Gastrocnemius medialis (tissue), 4 donors: ENCODE data around the gene ZNF208. TPM values are rescaled to one million over a fixed set of nuclear protein-coding genes. Genes with fewer than 3 reads are reported as not detected.
"Not testable (repeated sequence)": the region's sequence is repeated elsewhere in the genome, so short reads cannot be mapped to it uniquely, and the experiment has no call there.

Experiments used
- ATAC-seq, 2 donors: fragments of 150-250 bp; one replicate each; pipeline ENCODE4 v1.9.1; 2016
- DNase-seq, 2 donors: peaks; one replicate each; pipeline ENCODE4 v3.0.0-alpha.2; 2019
- H3K27ac ChIP-seq, 4 donors: fragments of 200-600 bp; sonication (generic); 1 replicate in 1 of 4; 2 replicates in 3 of 4; pipeline ENCODE4 v1.5.1; 2016 to 2018; ENCODE audit warnings: mild to moderate bottlenecking in 2 of 4, moderate library complexity in 1 of 4
- H3K27me3 ChIP-seq, 3 donors: fragments of 200-600 bp; sonication (generic) in 2 of 3; 1 replicate in 1 of 3; 2 replicates in 2 of 3; pipeline versions ENCODE4 v1.5.1 to v1.6.0; 2016 to 2019; ENCODE audit warnings: mild to moderate bottlenecking in 1 of 3, moderate library complexity in 1 of 3
- H3K36me3 ChIP-seq, 2 donors: fragments of 200-600 bp; sonication (generic) in 1 of 2; one replicate each; pipeline ENCODE4 v1.5.1; 2017 to 2018
- H3K4me1 ChIP-seq, 2 donors: fragments of 200-600 bp; sonication (generic) in 1 of 2; one replicate each; pipeline ENCODE4 v1.5.1; 2016 to 2017; ENCODE audit warnings: mild to moderate bottlenecking in 2 of 2
- H3K4me3 ChIP-seq, 4 donors: fragments of 200-600 bp; sonication (generic) in 3 of 4; 1 replicate in 1 of 4; 2 replicates in 3 of 4; pipeline ENCODE4 v1.5.1; 2016 to 2019; ENCODE audit warnings: mild to moderate bottlenecking in 2 of 4
- H3K9me3 ChIP-seq, 3 donors: fragments of 200-600 bp; sonication (generic) in 2 of 3; 1 replicate in 1 of 3; 2 replicates in 2 of 3; pipeline ENCODE4 v1.5.1; 2016 to 2019
- POLR2A ChIP-seq, 2 donors: fragments of 450-650 bp; IDR thresholded peaks; one replicate each; pipeline ENCODE4 v1.6.1; 2017; ENCODE audit warnings: antibody characterized with exemption in 2 of 2, mild to moderate bottlenecking in 2 of 2, moderate library complexity in 2 of 2
- in situ Hi-C, 4 donors: fragments of 200-750 bp; cut with MboI; loops; one replicate each; pipeline versions ENCODE4 v1.15.0 to v1.8.0; 2017; ENCODE audit warnings: low sequenced_read_pairs in 4 of 4
- intact Hi-C: fragments of 100-400 bp; cut with DNase I; formaldehyde crosslinking; loops from one replicate; pipeline ENCODE4 v1.15.1; 2023; ENCODE audit warnings: low total_unique reads
- total RNA-seq, 4 donors: library from RNA; depleted of rRNA; stranded (reverse); fragments of >200 nt; gene quantifications; one replicate each; pipeline versions ENCODE4 v1.1.0 to v1.2.3, GENCODE V29; 2016
- TF ChIP-seq, protein P1 (sequence below), 5 experiments: fragments of 450-650 bp in 3 of 5; fragments of 200-600 bp in 2 of 5; sonication (generic) in 2 of 5; IDR thresholded peaks in 4 of 5; conservative IDR thresholded peaks in 1 of 5; 1 replicate in 4 of 5; 2 replicates in 1 of 5; pipeline ENCODE4 v1.5.1; 2016 to 2019; ENCODE audit warnings: antibody characterized with exemption in 5 of 5, mild to moderate bottlenecking in 3 of 5, moderate library complexity in 3 of 5

ZNF208 gene
- total RNA-seq, 4 donors from 2014 or later = 0.15 to 2.7 (median 0.31) TPM; not detected in 1

DNA sequence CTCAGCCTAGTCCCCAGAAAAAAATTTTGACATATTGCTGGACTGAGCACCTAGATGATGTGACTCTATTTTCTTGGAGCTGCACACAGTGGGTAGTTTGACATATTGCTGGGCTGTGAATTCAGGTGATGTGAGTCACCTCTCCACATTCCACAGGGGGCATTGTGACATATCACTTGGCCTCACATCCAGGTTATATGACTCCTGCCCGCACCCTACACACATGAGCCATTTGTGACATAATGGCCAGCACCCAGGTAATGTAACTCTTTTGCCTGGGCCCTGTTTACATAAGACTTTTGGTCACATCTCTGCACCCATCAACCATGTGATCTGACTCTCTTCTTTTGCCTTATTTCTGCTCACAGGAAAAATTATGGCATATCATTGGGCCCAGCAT lies 119.7 kb downstream of the ZNF208 start:
- TF ChIP-seq POLR2A (IDR thresholded peaks at IDR 0.05) = no peak
- TF ChIP-seq, protein P1, sequence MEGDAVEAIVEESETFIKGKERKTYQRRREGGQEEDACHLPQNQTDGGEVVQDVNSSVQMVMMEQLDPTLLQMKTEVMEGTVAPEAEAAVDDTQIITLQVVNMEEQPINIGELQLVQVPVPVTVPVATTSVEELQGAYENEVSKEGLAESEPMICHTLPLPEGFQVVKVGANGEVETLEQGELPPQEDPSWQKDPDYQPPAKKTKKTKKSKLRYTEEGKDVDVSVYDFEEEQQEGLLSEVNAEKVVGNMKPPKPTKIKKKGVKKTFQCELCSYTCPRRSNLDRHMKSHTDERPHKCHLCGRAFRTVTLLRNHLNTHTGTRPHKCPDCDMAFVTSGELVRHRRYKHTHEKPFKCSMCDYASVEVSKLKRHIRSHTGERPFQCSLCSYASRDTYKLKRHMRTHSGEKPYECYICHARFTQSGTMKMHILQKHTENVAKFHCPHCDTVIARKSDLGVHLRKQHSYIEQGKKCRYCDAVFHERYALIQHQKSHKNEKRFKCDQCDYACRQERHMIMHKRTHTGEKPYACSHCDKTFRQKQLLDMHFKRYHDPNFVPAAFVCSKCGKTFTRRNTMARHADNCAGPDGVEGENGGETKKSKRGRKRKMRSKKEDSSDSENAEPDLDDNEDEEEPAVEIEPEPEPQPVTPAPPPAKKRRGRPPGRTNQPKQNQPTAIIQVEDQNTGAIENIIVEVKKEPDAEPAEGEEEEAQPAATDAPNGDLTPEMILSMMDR (IDR thresholded peaks at IDR 0.05 in 4 of 5, conservative IDR thresholded peaks at IDR 0.05 in 1 of 5) = no peak
- no peak for DNase-seq
- no peaks in the 10 kb centered on the region for H3K36me3 ChIP-seq
- H3K9me3 ChIP-seq = no peaks in the 10 kb centered on the region
- ATAC-seq = no peak
- in situ Hi-C loops (no loop called here), intact Hi-C loops (no loop called here)
- no peak overlapping the region for H3K27ac ChIP-seq
- no peaks in the 10 kb centered on the region for H3K4me1 ChIP-seq
- no peak overlapping the region for H3K4me3 ChIP-seq
- H3K27me3 ChIP-seq = no peaks in the 10 kb centered on the region

DNA sequence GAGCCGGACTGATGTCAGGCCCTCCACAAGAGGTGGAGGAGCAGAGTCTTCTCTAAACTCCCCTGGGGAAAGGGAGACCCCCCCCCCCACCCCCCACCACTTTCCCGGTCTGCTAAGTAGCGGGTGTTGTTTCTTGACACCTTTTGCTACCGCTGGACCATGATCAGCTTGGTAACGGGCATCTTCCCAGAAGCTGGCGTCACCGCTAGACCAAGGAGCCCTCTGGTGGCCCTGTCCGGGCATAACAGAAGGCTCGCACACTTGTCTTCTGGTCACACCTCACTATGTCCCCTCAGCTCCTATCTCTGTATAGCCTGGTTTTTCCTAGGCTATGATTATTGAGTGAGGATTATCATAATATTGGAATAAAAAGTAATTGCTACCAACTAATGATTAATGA lies 120.7 kb downstream of the ZNF208 start:
- H3K27me3 ChIP-seq, intact Hi-C loops, H3K9me3 ChIP-seq, H3K4me3 ChIP-seq, H3K27ac ChIP-seq, DNase-seq, in situ Hi-C loops, H3K4me1 ChIP-seq, H3K36me3 ChIP-seq, ATAC-seq: not testable (repeated sequence)
- TF ChIP-seq, protein P1 (IDR thresholded peaks at IDR 0.05 in 4 of 5, conservative IDR thresholded peaks at IDR 0.05 in 1 of 5) = peak in 2 of 5 experiments; percentile 17 to 36

DNA sequence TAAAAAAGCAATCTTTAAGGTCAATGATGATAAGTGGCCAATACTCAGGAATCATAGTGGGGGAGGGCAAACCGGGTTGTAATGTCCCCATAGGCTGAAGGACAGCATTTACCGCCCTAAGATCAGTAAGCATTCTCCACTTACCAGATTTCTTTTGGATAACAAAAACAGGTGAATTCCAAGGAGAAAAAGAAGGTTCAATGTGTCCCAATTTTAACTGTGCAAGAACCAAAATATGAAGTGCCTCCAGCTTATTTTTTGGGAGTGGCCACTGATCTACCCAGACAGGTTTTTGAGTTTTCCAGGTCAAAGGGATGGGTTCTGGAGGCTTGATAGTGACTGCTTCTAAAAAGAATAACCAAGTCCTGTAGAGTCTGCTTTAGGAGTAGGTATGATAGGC lies 125.2 kb downstream of the ZNF208 start:
- H3K9me3 ChIP-seq, H3K4me1 ChIP-seq, H3K36me3 ChIP-seq, H3K27ac ChIP-seq, ATAC-seq, H3K27me3 ChIP-seq, intact Hi-C loops, in situ Hi-C loops, H3K4me3 ChIP-seq, DNase-seq: not testable (repeated sequence)

DNA sequence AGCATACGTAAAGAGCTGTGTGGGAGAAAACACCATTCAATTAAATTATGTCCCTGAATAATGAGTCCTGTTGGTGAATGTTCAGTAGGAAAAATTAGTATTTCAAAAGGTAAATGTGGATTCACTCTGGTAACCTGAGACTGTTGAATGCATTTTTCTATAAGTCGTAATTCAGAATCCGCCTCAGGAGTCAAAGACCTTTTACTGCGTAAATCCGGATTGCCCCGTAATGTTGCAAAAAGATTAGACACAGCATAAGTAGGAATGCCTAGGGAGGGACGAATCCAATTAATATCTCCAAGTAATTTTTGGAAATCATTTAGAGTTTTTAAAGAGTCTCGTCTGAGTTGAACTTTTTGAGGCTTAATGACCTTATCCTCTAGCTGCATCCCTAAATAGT lies 126.0 kb downstream of the ZNF208 start:
- ATAC-seq, in situ Hi-C loops, DNase-seq, H3K9me3 ChIP-seq, H3K27ac ChIP-seq, intact Hi-C loops, H3K4me3 ChIP-seq, H3K4me1 ChIP-seq, H3K27me3 ChIP-seq, H3K36me3 ChIP-seq: not testable (repeated sequence)

DNA sequence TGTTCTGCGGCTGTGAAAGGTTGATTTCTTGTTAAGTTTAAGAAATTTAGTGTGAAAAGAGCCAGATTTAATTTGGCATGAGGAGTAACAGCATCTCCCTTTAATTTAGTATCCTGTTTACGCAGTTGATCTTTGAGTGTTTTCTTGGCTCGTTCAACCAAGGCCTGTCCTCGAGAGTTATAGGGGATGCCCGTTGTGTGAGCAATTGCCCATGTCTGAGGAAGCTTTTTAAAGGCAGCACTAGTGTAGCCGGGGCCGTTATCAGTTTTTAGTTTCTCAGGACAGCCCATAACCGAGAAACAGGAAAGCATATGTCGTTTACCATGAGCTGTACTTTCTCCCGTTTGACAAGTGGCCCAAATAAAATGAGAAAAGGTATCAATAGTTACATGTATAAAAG lies 127.2 kb downstream of the ZNF208 start:
- intact Hi-C loops (no loop called here), in situ Hi-C loops (no loop called here)
- no peaks in the 10 kb centered on the region for H3K27me3 ChIP-seq

More for the DNA sequence above, 127.2 kb downstream of the ZNF208 start:
- Histone ChIP-seq H3K4me3 (no peak overlapping the region), H3K36me3 (no peaks in the 10 kb centered on the region), H3K4me1 (no peaks in the 10 kb centered on the region), H3K9me3 (no peaks in the 10 kb centered on the region), H3K27ac (no peak overlapping the region)
- DNase-seq (no peak), ATAC-seq (no peak)
- TF ChIP-seq, protein P1 (IDR thresholded peaks at IDR 0.05 in 4 of 5, conservative IDR thresholded peaks at IDR 0.05 in 1 of 5) = no peak
- no peak for TF ChIP-seq POLR2A (IDR thresholded peaks at IDR 0.05)

Other genes starting within 250 kb of the ZNF208 start
- 1 to 10 TPM; 1.9 to 3.5 (median 2.9) TPM for gene ZNF100, start 243.4 kb downstream of the ZNF208 start, total RNA-seq
- gene ZNF43, start 174.8 kb downstream of the ZNF208 start, total RNA-seq = 1 to 10 TPM; 1.2 to 5.4 (median 3.0) TPM
- 1 to 10 TPM in 2 of 4 donors, under 1 TPM in 1, not detected in 1; 0.20 to 5.1 (median 1.0) TPM for gene ZNF257, start 41.5 kb upstream of the ZNF208 start, total RNA-seq
- under 1 TPM; 0.15 to 0.94 (median 0.66) TPM for gene ZNF676, start 186.0 kb upstream of the ZNF208 start, total RNA-seq